ENCODE results near the gene UBQLN4. TPM values are rescaled to one million over a fixed set of nuclear protein-coding genes. Genes with fewer than 3 reads are reported as not detected.
A peak's percentile ranks its signal among the peaks of the same experiment; 100 is the strongest.

UBQLN4 gene
- total RNA-seq, 1 experiment from 2014 or later, result 58.4 TPM

GRCh38 chr1:156095906-156096508 is 42.4 kb upstream of the UBQLN4 start:
- DNase-seq, result peak in 1 of 2 experiments; percentile 52
- no peaks in the 10 kb centered on the region for H3K79me2 ChIP-seq (ENCODE audit: low read depth)
- no peaks in the 10 kb centered on the region for H3K9me2 ChIP-seq (ENCODE audit: insufficient read depth)
- H3K9me3 ChIP-seq (ENCODE audit: insufficient read depth, low read depth), result no peaks in the 10 kb centered on the region
- H3K36me3 ChIP-seq (ENCODE audit: low read depth), result no peaks in the 10 kb centered on the region
- no peaks in the 10 kb centered on the region for H4K20me1 ChIP-seq (ENCODE audit: insufficient read depth)
- intact Hi-C loops (cut with micrococcal nuclease; ENCODE audit: unreplicated experiment), result loop anchor here (1.0 to 10.0 kb wide), 2 partner anchors 34 to 219 kb away; no protein-coding TSS in a partner anchor
- ChIA-PET CTCF (interaction anchor here (1.0 to 2.2 kb wide), 5 partner anchors 17 to 33 kb away, joined by 3 to 31 read pairs (median 8); no protein-coding TSS in a partner anchor), POLR2A (ENCODE audit: unreplicated experiment) (interaction anchor here (0.6 kb wide), 2 partner anchors 20 to 39 kb away, joined by 3 to 4 read pairs; no protein-coding TSS in a partner anchor)
- peaks cover 44% of the 10 kb centered on the region for H3K4me1 ChIP-seq (replicated peaks; ENCODE audit: insufficient read depth)
- H3K27me3 ChIP-seq (ENCODE audit: insufficient read depth, low read depth), result no peaks in the 10 kb centered on the region
- peaks cover 24% of the 10 kb centered on the region for H3F3A ChIP-seq (ENCODE audit: insufficient read depth, low read depth)
- H2AFZ ChIP-seq, result no peak overlapping the region
- H3K4me2 ChIP-seq, result peak overlapping the region; percentile 39
- H3K4me3 ChIP-seq, result no peak overlapping the region
- peak overlapping the region; percentile 13; the same call in 1 of the 2 replicates for H3K27ac ChIP-seq
- BruUV-seq (replicated peaks), result no TSS peak
- TF ChIP-seq EZH2 (IDR thresholded peaks at IDR 0.05; ENCODE audit: low read depth), result no peak
- TF ChIP-seq CTCF (conservative IDR thresholded peaks at IDR 0.05), result no peak

GRCh38 chr1:156091610-156092009 is 38.0 kb upstream of the UBQLN4 start:
- H3K4me3 ChIP-seq, result no peak overlapping the region
- no peak overlapping the region for H2AFZ ChIP-seq
- peaks cover 9% of the 10 kb centered on the region; the same call in 1 of the 2 replicates for H3F3A ChIP-seq (ENCODE audit: insufficient read depth, low read depth)
- H3K27ac ChIP-seq, result no peak overlapping the region
- no peak for TF ChIP-seq EZH2 (IDR thresholded peaks at IDR 0.05; ENCODE audit: low read depth)
- TF ChIP-seq CTCF (conservative IDR thresholded peaks at IDR 0.05), result no peak
- no TSS peak for BruUV-seq (replicated peaks)
- H3K27me3 ChIP-seq (ENCODE audit: insufficient read depth, low read depth), result no peaks in the 10 kb centered on the region
- H3K36me3 ChIP-seq (ENCODE audit: low read depth), result no peaks in the 10 kb centered on the region
- H3K79me2 ChIP-seq (ENCODE audit: low read depth), result no peaks in the 10 kb centered on the region
- no peaks in the 10 kb centered on the region for H3K9me2 ChIP-seq (ENCODE audit: insufficient read depth)
- no peak for DNase-seq
- H4K20me1 ChIP-seq (ENCODE audit: insufficient read depth), result no peaks in the 10 kb centered on the region
- POLR2A ChIA-PET (ENCODE audit: unreplicated experiment), result no interaction called here
- CTCF ChIA-PET, result interaction anchor here (0.7 kb wide), 2 partner anchors 74 to 160 kb away, joined by 4 to 7 read pairs; no protein-coding TSS in a partner anchor
- H3K9me3 ChIP-seq (ENCODE audit: insufficient read depth, low read depth), result no peaks in the 10 kb centered on the region
- H3K4me1 ChIP-seq (replicated peaks; ENCODE audit: insufficient read depth), result peaks cover 31% of the 10 kb centered on the region
- intact Hi-C loops (cut with micrococcal nuclease; ENCODE audit: unreplicated experiment), result loop anchor here (5.0 to 10.0 kb wide), 2 partner anchors 223 to 356 kb away; no protein-coding TSS in a partner anchor
- no peak overlapping the region for H3K4me2 ChIP-seq

GRCh38 chr1:156090840-156091188 is 37.2 kb upstream of the UBQLN4 start:
- H3F3A ChIP-seq (ENCODE audit: insufficient read depth, low read depth), result peaks cover 8% of the 10 kb centered on the region; the same call in 1 of the 2 replicates
- H3K27ac ChIP-seq, result no peak overlapping the region
- ChIA-PET CTCF (interaction anchor here (0.6 to 1.1 kb wide), 3 partner anchors 32 to 160 kb away, joined by 3 to 7 read pairs (median 6); no protein-coding TSS in a partner anchor), POLR2A (ENCODE audit: unreplicated experiment) (no interaction called here)
- no peak overlapping the region for H3K4me3 ChIP-seq
- peaks cover 31% of the 10 kb centered on the region for H3K4me1 ChIP-seq (replicated peaks; ENCODE audit: insufficient read depth)
- peak; percentile 81 to 84 for DNase-seq
- peak overlapping the region; percentile 41; the same call in 1 of the 2 replicates for H3K4me2 ChIP-seq
- H4K20me1 ChIP-seq (ENCODE audit: insufficient read depth), result no peaks in the 10 kb centered on the region
- no TSS peak for BruUV-seq (replicated peaks)
- H3K36me3 ChIP-seq (ENCODE audit: low read depth), result no peaks in the 10 kb centered on the region
- H2AFZ ChIP-seq, result no peak overlapping the region
- intact Hi-C loops (cut with micrococcal nuclease; ENCODE audit: unreplicated experiment), result loop anchor here (1.0 to 10.0 kb wide), 4 partner anchors 39 to 356 kb away; no protein-coding TSS in a partner anchor
- no peaks in the 10 kb centered on the region for H3K27me3 ChIP-seq (ENCODE audit: insufficient read depth, low read depth)
- no peaks in the 10 kb centered on the region for H3K9me3 ChIP-seq (ENCODE audit: insufficient read depth, low read depth)
- H3K9me2 ChIP-seq (ENCODE audit: insufficient read depth), result no peaks in the 10 kb centered on the region
- H3K79me2 ChIP-seq (ENCODE audit: low read depth), result no peaks in the 10 kb centered on the region
- TF ChIP-seq CTCF (conservative IDR thresholded peaks at IDR 0.05) (peak; percentile 92), EZH2 (IDR thresholded peaks at IDR 0.05; ENCODE audit: low read depth) (no peak)
